NCI-H2081 treated with DMSO at 0.1 percent for 48 hours (cell line): ENCODE results near the gene PICK1.
"Not testable (repeated sequence)": the region's sequence is repeated elsewhere in the genome, so short reads cannot be mapped to it uniquely, and the experiment has no call there.

Experiments used
- DNase-seq: peaks from one replicate; lab custom pipeline; 2025; lab: John Stamatoyannopoulos, UW

The PICK1 gene

DNA sequence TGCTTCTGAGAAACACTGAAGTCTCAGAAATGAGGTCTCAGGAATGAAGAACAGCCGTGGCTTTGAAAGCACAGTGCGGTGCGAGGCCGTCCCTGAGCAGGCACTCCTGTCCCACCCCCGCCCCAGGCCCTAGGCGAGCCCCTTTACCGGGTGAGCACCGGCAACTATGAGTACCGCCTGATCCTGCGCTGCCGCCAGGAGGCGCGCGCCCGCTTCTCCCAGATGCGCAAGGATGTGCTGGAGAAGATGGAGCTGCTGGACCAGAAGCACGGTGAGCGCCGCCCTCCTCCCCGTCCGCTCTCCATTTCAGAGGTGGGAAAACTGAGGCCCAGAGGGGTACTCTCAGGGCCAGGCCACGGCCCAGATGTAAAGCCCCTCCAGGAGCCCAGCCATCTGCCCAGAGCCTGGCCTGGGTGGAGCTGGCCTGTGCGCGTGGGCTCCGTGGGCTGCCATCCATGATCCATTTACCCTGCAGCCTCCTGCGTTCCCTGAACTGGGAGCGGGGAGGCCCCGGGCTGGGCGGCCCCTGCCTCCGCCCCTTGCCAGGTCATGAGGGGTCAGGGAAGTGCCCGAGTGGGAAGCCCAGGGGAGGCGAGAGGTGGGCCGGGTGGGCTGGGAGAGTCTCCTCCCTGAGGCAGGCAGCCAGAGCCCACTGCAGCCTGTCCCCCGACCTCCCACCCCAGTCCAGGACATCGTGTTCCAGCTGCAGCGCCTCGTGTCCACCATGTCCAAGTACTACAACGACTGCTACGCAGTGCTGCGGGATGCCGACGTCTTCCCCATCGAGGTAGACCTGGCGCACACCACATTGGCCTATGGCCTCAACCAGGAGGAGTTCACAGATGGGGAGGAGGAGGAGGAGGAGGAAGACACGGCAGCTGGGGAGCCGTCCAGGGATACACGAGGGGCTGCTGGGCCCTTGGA, 17.2 kb downstream of the PICK1 start:
- DNase-seq = no peak

DNA sequence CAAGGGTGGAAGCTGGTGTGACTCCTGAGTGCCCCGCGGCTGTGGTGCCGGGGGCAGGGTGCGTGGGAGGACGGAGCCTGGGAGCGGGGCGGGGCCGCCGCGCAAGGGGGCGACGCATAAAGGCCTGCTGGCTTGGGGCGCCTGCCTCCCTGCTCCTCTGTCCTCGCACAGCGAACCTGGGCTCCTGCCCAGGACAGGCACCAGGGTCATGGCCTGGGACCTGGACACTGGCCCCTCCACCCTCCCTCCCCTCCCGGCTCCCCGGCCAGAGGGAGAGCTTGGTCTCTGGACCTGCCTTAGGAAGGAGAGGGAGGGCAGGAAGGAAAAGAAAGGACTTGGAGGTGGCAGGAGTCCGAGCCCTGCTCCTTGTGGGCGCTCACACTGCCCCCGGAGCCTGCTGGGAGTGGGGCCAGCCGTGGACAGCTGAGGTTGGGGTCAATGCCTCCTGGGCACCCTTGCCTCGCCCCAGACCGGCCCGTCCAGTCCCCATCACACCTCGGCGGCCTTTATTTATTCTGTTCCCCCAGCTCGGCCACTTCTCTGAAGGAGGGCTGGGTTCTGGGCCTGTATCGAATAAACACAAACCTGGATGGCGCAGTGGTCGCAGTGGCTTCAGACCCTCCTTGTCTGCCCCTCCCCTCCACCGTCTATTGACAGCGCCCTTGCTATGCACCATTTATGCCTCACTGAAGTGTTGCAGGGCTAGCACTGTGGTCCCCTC, 18.1 kb downstream of the PICK1 start:
- no peak for DNase-seq

DNA sequence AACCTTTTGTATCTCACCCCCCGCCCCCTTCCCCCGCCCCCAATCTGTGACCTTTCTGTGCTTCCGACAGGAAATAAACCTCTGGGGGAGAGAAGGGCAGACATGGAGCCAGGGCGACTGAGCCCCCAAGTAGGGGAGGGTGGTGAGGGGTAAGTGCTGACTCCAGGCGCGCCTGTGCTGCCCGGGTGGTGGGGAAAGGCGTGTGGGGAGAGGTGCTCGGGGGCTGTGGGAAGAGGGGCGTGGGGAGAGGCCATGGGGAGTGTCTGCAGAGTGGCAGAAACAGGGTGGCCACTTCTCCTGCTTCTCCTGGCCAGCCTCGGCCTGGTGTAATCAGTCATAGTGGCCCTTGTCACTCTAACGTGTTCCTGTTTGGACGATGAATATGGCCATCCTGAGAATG, 18.8 kb downstream of the PICK1 start:
- no peak for DNase-seq

DNA sequence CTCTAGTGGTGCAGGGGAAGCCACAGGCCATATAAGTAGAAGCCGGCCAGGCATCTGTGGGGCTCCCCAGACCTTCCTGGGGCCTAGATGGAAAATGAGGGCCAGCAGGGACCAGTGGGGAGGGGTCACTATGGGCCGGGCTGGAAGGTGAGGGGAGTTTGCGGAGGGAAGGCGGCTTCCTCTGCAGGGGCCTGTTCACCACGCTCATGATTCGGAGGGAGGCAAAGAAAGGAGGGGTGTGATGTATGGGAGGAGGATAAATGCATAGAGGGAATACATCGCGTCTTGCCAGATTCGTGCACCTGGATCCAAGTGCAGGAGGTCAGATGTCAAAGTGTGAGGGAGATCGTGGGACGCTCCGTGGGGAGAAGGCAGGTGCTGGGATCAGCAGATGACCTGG, 19.9 kb downstream of the PICK1 start:
- DNase-seq = no peak

DNA sequence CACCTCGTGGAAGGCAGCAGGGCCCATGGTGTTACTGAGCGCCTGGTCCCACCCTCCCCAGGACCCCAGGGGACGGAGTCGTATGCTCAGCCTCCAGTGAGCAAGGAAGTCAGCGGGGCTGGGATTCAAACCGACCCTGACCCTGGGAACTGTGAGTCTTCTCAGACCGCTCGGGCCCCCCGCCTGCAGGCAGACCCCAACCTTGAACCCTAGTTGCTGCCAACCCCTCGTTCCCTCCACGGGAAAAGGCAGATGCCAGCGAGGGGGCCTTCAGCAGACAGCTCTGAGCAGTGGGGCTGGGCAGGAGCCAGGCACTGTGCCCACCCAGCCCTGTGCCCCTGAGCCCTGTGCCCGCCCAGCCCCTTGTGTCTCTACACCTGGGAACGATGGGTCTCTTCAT, 20.4 kb downstream of the PICK1 start:
- no peak for DNase-seq

DNA sequence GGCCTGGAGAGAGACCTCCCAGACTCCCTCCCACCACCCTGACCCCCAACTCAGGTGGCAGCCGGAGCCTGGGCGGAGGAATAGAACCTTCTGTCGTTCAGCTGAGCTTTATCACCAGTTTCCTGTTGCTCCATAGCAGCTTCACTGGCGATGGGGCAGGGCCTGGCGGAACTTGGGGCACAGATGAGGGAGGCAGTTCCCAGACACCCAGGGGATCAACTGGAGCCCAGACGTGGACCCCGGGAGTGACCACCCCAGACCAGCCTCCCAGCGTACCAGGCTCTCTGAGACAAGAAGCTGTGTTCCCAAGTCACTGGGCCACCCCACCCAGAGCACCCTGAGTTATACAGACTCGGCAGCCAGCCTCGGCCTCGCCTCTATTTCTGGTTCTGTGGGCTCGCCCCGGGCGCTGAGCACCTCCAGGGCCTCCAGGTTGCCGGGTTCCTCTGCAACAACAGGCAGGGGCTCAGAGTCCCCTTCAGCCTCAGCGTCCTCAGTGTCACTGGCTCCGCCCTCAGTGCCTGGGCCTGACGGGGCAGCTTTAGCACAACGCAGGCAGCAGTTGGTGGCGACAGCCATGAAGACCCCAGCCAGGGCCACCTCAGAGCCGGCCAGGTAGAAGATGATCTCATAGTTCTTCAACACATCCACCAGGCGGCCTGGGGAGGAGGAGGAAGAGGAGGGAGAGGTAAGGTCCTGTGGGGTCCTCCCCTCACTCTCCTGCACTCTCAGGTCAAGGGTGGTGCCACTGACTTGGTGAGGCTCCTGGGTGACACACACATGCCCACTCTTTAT, 21.0 kb downstream of the PICK1 start:
- DNase-seq = no peak

DNA sequence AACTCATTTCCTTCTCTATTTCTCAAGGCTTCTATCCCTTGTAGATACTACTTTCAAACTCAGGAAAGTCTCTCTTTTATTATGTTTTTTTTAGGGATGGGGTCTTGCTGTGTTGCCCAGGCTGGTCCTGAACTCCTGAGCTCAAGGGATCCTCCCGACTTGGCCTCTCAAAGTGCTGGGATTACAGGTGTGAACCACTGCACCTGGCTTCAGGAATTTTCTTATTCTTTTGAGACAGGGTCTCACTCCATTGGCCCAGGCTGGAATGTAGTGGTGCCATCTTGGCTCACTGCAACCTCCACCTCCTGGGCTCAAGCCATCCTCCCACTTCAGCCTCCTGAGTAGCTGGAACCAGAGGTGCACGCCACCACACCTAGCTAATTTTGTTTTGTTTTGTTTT, 22.0 kb downstream of the PICK1 start:
- DNase-seq = not testable (repeated sequence)

DNA sequence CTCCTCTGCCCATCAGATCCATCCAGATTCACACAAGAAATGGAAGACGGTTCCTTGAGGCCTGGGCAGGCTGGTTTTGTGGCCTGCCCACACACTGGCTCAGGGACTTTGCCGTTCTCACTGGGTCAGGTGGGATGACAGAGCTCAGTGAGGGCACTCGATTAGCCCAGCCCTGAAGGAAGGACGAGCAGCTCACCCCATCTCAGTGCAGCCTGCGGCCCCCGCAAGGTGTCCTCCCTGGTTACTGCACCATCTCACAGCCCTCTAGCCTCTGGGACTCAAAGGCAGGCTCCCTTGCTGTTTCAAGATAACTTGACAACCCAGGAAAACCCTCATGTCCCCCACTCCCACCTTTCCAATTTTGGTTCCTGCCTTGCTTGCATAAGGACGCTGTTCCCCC, 22.6 kb downstream of the PICK1 start:
- no peak for DNase-seq

DNA sequence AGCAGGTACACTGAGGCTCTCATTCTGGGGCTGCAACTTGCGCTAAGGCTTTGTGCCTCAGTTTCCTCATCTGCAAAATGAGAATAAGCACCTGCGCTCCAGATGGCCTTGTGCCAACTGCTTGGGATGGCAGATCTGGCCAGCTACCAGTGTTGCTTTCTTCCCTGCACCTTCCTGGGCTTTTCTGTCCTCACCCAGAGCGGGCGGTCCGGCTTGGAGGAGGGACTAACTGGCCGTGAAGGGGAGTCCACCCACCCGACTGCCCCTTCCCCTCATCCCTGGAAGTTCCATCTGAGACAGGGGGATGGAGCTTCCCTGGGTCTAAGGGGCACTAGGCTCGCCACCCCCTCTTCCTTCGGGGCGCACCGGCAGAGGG, 23.3 kb downstream of the PICK1 start:
- no peak for DNase-seq

DNA sequence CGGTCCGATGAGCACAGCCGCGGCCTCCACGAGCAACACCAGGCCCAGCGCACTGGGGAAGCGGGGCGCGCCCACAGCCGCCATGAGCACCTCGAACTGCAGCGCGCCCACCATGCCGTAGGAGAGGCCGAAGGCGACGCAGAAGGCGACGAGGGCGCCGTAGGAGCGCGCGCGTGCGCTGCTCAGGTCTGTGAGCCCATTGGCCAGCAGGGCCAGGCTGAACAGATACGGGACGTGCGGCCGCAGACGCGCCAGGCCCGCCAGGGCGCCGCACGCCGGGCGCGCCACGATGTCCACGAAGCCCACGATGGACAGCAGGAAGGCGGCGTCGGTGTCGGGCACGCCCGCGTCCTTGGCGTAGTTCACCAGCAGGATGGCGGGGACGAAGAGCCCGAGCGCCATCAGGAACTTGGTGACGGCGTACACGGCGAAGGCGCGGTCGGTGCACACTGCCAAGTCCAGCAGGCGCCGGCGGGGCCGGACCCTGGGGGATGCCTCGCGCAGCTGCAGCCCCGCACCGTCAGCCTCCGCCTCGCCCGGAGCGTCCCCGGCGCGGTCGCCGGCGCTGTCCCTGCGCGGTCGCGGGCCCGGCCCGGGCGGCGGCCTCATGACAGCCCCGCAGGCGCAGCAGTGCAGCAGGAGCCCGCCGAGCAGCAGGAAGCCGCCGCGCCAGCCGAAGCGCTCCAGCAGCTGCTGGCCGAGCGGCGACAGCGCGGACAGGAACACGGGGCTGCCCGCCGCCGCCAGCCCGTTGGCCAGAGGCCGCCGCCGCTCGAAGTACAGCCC, 23.8 kb downstream of the PICK1 start:
- DNase-seq = no peak

DNA sequence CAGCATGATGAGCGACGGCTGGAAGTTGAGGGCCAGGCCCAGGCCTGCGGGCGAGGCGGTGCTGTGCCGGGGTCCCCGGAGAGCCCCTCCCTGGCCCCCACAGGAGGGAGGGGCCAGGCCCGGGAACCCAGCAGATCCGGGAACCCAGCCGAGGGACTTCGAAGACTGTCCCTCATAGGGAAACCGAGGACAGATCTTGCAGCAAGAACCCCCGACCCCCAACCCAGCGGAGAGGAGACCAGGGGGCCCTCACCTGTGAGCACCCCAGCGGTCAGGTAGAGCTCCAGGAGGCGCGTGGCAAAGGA, 24.4 kb downstream of the PICK1 start:
- DNase-seq = no peak

DNA sequence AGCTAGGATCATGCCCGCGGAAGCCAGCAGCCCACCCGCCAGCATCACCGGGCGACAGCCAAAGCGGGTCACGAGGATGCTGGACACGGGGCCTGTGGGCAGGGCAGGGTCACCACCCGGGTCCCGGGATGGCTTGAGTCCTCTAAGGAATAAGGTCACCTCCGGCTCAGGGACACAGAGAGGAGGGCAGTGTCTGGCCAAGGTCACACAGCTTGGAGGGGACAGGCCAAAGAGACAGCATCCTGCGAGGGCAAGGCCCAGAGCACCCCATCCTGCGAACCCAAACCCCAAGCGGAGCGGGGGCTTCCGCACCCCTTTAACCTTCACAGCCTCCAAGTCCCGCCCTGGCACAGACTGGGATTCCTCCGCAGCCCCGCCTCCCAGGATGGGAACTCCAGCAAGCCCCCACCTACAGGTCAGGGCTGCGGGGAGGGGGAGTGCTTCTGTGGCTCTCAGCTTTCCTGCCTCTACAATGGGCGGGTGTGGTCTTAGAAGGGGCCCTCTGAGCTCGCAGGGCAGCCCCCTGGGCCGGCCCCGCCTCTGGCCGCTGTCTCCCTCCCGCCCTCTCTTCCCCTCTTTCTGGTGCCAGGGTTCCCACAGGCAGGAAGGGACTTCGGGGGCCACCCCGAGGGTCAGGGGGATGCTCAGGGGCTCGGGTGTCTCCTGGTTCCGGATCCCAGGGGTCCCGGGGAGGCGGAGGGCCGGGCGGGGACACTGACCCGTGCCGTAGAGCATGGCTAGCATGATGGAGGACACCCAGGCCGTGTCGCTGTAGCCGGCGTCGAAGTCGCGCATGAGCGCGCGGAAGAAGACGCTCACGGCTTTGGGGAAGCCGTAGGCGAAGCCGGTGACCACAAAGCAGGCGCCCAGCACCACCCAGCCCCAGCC, 25.0 kb downstream of the PICK1 start:
- no peak for DNase-seq

DNA sequence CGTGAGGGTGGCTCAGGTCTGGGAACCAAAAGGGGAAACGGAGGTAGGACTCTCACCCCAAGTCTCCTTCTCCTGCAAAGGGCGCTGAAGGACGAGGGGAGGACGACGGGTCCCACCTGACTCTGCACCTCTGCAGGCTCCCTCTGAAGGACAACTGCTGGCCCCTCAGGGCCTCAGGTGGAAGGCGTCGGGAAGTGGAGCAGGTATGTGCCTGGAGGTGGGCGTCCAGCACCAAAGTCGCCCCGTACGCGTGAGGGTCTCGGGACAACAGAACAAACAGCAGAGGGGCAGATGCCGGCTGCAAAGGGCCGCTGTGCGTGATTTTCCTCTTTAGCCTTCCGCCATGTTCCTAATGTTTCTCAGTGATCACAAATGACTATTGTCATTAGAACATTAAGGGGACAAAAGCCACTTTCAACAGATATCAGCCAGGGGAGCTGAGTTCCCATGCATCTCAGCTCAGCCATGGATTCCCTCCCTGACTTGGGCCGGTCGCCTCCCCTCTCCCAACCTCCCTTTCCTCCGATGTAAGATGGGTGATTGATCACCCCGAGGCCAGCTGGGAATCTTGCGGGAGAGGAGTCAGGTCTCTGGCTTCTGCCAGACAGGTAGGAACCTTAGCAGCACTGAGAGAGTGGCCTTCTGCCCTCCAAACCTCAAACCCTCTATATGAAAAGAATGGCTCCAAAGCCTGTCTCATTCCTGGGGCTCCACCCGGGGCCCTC, 25.9 kb downstream of the PICK1 start:
- no peak for DNase-seq

DNA sequence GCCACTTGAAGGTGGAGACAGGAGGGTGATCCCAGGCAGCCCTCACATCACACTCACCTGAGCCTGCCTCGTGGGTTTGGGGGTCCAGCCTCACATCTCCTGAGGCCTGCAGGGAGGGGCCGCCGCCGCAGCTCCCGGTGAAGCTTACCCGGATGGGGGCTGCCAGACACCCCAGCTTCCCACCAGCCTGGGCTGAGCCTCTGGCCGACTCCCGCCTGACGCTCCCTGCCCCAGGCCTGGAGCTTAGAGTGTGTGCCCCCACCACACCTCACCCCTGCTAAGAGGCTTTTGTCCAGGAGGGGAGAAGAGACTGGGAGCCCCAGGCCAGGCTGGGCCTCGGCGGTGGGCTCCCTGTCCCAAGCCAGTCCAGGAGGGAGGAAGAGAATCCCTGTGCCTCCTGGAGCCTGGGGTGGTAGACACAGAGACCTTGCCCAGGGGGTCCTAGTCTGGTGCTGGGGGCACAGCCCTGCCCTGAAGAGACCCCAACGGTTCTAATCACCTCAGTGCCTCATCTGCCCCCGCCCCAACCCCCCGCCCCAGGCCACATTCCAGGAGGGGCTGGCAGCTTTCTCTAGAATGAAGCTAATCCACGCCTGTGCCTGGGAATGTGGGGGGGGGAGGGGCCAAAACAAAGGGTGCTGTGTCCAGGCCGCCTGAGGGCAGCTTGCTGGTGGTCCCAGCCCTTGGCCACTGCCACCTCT, 26.9 kb downstream of the PICK1 start, which contains the start of gene SLC16A8:
Gene SLC16A8 (minus strand): TSS at position 254 of the 701 bp plus-strand sequence. CDS start 1,311 bp downstream, outside the sequence.
- no peak for DNase-seq

DNA sequence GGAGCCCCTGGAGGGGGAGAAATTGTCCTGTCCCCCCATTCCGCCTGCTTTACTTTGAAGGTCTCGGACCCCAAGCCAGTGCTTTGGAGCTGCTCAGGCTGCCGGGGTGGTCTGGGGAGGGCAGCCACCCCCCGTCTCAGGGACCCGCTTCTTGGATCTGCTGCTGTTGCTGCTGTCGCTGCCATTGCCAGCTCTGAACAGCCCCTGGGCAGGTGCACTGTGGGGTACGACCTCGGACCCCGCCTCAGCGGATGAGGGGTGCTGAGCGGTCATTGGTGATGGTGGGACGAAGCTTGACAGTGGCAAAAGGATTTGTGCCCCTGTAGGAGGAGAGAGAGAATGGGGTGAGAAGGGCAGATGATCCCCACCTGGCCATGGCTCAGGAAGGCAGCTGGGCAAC, 27.9 kb downstream of the PICK1 start:
- no peak for DNase-seq

DNA sequence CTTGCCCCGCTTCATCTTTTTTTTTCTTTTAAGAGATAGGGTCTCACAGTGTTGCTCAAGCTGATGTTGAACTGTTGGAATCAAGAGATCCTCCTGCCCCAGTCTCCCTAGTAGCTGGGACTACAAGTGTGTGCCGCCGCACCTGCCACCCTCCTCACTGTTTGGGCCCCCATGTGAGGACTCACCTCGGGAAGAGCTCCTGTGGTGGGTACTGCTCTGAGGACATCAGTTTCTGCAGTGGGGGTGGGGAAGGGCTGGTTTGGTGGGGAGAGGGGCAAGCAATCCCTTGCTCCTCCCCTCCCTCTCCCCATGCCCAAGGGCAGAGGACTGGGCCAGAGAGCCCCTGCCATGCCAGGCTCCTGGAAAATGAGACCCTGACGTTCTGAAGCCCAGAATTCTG, 28.3 kb downstream of the PICK1 start:
- no peak for DNase-seq

DNA sequence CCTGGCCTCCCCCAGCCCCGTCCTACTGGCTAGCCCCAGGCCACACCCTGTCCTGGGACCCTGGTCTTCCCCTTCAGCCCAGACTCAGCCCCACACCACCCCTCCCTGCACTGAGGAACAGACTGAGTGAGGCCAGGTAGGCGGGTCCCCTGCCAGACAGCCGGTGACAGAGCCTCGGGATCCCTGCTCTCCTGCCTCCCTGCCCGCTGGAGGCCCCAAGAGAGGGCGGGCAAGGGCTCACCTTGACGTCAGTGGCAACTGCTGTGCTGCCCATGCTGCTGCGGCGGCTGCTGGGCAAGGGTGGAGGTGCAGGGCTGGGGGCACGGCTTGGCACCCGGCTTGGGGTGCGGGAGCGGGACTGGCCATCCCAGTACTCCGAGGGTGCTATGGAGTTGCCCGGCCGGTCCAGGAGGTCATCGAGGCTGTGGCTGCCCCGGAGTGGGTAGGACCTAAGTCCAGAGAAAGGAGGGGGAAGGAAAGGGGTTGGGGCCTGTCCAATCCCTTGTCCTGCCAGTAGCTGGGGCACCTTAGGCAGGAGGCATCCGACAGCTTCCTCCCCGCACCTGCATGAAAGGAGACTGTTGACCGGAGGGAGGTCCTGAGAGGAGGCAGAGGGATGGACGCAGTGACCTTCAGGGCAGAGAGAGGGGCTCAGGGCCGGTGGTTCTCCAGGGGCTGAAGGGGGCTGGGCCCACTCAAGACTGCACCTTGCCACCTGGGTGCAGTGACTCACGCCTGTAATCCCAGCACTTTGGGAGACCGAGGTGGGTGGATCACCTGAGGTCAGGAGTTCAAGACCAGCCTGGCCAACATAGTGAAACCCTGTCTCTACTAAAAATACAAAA, 29.0 kb downstream of the PICK1 start:
- no peak for DNase-seq

DNA sequence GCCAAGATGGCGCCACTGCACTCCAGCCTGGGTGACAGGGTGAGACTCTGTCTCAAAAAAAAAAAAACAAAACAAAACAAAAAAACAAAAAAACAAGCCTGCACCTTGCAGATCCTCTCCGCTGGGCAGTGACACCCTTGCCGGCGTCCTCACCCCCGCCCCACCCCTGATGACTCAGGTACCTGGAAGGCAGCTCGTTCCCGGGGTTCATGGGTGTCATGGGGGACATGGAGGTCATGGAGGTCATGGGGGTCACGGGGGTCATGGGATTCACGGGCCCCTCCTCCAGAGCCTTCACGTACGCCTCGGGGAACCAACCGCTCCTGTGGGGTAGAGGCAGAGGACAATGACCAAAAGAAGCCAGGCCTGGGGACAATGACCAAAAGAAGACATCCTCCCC, 29.7 kb downstream of the PICK1 start:
- DNase-seq = no peak

DNA sequence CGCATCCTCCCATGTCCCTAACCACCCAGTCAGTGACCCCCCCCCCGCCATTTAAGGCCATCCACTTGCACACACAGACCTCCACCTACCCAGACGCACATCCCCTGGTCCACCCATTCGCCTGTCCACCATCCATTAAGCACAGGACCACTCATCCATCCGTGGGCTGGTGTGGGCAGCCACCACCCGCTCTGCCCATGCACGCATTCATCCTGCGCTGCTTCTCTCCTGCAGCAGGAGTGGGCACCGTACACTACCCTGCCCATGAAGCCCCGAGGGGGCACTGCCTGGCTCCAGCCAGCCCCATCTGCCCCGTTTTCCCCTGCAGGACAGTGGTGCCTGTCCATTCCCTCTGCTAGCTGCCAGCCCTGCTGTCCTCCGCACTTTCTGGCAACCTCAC, 30.7 kb downstream of the PICK1 start:
- DNase-seq = no peak
